ENCODE measurements around the gene BANF2. TPM values are rescaled to one million over a fixed set of nuclear protein-coding genes. Genes with fewer than 3 reads are reported as not detected.

The BANF2 gene
- total and polyA plus RNA-seq, 2 experiments from 2014 or later = not detected

- no peak for TF ChIP-seq NANOG (IDR thresholded peaks at IDR 0.05; ENCODE audit: borderline replicate concordance)
- no peak for TF ChIP-seq JUNB (IDR thresholded peaks at IDR 0.05; ENCODE audit: unreplicated experiment)
- no peak for TF ChIP-seq STAT1 (IDR thresholded peaks at IDR 0.05; ENCODE audit: unreplicated experiment)
- TF ChIP-seq EZH2phosphoT487 (IDR thresholded peaks at IDR 0.05; ENCODE audit: unreplicated experiment) = no peak
- no peak for TF ChIP-seq REST (IDR thresholded peaks at IDR 0.05; ENCODE audit: unreplicated experiment)
- no peak for TF ChIP-seq EZH2 (IDR thresholded peaks at IDR 0.05; ENCODE audit: low read depth, unreplicated experiment)
These were observed 23.5 kb downstream of the BANF2 start (continued) for GRCh38 chr20:17723301-17723691.

GRCh38 chr20:17725094-17725835 lies 25.5 kb downstream of the BANF2 start:
- no peak overlapping the region for H3K4me3 ChIP-seq
- no peaks in the 10 kb centered on the region for H3K27me3 ChIP-seq (ENCODE audit: insufficient read depth)
- Mint-ChIP-seq H3K36me3 (ENCODE audit: low read depth) (no peaks in the 10 kb centered on the region), H3K4me3 (no peak overlapping the region), H3K27me3 (ENCODE audit: insufficient read depth, low read depth, poor library complexity) (peaks cover 4% of the 10 kb centered on the region), H3K4me1 (peaks cover 2% of the 10 kb centered on the region; the same call in 1 of the 3 replicates), H3K9me3 (no peaks in the 10 kb centered on the region), H3K27ac (no peak overlapping the region)
- H3K36me3 ChIP-seq (ENCODE audit: insufficient read depth) = no peaks in the 10 kb centered on the region
- DNase-seq (ENCODE audit: low spot score) (no peak), ATAC-seq (no peak)
- H3K79me2 ChIP-seq (replicated peaks; ENCODE audit: insufficient read depth) = no peaks in the 10 kb centered on the region
- no peak for TF ChIP-seq STAT1 (IDR thresholded peaks at IDR 0.05; ENCODE audit: unreplicated experiment)
- TF ChIP-seq EZH2phosphoT487 (IDR thresholded peaks at IDR 0.05; ENCODE audit: unreplicated experiment) = no peak
- no peak for TF ChIP-seq ZNF331 (CRISPR knock-in tag; IDR thresholded peaks at IDR 0.05; ENCODE audit: low read depth)
- TF ChIP-seq POLR2AphosphoS5 (IDR thresholded peaks at IDR 0.05; ENCODE audit: low read depth) = no peak
- TF ChIP-seq CTCF (conservative IDR thresholded peaks at IDR 0.05; ENCODE audit: low read depth in 2 of 2) = no peak
- TF ChIP-seq REST (IDR thresholded peaks at IDR 0.05; ENCODE audit: unreplicated experiment) = no peak
- no peak for TF ChIP-seq ETS1 (IDR thresholded peaks at IDR 0.05)
- TF ChIP-seq ZNF114 (CRISPR knock-in tag; IDR thresholded peaks at IDR 0.05) = no peak
- no peaks in the 10 kb centered on the region for H3K4me1 ChIP-seq (ENCODE audit: insufficient read depth)
- 0 out of 2 replicates have a peak, but pooled peaks cover 6% of the 10 kb centered on the region for H3K9me2 ChIP-seq (ENCODE audit: insufficient read depth)
- H3F3A ChIP-seq (replicated peaks; ENCODE audit: low read depth) = no peaks in the 10 kb centered on the region
- H2AFZ ChIP-seq = no peak overlapping the region
- no peak overlapping the region for H3K4me2 ChIP-seq
- H3K27ac ChIP-seq (ENCODE audit: low read depth) = no peak overlapping the region
- no peaks in the 10 kb centered on the region for H4K20me1 ChIP-seq (replicated peaks; ENCODE audit: insufficient read depth)
